GM18526 (cell line): ENCODE results near the gene OR8K1.

ENCODE experiments used
- POLR2A ChIP-seq: IDR thresholded peaks from 3 replicates; pipeline ENCODE4 v1.6.1; 2011; ENCODE audit not compliant: insufficient read length; ENCODE audit errors: extremely low read depth

Gene OR8K1

GRCh38 chr11:56345739-56346138, at the start of gene OR8K1:
Gene OR8K1, plus strand, starts transcription at chr11:56346039. Its CDS starts 0 bp downstream, at chr11:56346039.
- no peak for TF ChIP-seq POLR2A

DNA sequence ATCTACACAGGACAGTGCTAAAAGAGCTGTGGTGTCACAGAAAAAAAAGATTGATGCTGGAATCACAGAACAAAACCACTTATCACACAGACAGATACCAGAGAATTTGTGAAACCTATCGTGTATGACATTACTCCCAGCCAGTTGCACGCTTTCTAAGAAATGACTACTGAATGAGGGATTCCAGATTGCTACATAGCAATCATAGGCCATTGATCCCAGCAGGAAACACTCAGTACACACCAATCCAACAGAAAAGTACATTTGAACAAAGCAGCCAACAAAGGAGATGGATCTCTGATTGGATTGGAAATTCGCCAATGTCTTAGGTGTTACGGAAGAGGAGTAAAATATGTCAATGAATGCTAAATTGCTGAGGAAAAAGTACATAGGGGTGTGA, 48.9 kb upstream of the OR8K1 start:
- TF ChIP-seq POLR2A: no peak

DNA sequence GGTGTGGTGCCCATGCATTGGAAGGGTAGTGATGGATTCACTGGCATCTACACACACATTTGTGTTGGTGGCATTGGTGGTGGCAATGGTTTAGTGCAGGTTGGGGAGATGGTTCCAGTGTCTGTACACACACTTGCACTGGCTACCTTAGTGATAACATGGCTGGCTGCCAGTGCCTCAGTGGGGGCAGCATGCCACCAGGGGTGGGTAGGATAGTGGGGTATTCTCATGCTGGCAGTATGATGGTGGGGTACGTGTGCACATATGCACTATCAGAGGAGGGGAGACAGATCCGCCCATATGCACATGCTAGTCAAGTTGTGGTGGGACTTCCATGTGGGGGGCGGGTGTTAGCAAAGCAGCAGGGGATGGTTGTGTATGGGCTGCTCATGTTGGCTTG, 38.0 kb upstream of the OR8K1 start:
- no peak for TF ChIP-seq POLR2A

- TF ChIP-seq POLR2A: no peak
These were observed 31.0 kb upstream of the OR8K1 start, which contains the start of gene OR8K3 for GRCh38 chr11:56314844-56315243. Gene OR8K3, plus strand, starts transcription at chr11:56315144. Its CDS starts 3,163 bp downstream, at chr11:56318307.

- no peak for TF ChIP-seq POLR2A
These were observed 13.9 kb upstream of the OR8K1 start for GRCh38 chr11:56331861-56332491.

GRCh38 chr11:56333156-56333555, 12.7 kb upstream of the OR8K1 start:
- no peak for TF ChIP-seq POLR2A

DNA sequence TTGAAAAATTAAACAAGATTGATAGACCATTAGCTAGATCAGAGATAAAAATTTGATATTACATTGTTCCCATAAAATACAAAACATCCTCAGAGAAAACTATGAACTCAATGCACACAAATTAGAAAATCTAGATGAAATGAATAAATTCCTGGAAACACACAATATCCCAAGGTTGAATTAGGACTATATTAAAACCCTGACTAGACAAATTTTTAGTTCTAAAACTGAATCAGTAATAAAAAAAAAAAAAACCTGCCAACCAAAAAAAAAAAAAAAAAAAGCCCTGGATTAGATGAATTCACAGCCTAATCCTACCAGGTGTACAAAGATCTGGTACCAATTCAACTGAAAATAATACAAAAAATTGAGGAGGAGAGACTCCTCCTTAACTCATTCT, 5.5 kb upstream of the OR8K1 start:
- TF ChIP-seq POLR2A: no peak

GRCh38 chr11:56353991-56354390, 8.2 kb downstream of the OR8K1 start, which contains the start of gene OR8J1:
Gene OR8J1, plus strand, starts transcription at chr11:56354291. Its CDS starts 5,956 bp downstream, at chr11:56360247.
- TF ChIP-seq POLR2A: no peak

DNA sequence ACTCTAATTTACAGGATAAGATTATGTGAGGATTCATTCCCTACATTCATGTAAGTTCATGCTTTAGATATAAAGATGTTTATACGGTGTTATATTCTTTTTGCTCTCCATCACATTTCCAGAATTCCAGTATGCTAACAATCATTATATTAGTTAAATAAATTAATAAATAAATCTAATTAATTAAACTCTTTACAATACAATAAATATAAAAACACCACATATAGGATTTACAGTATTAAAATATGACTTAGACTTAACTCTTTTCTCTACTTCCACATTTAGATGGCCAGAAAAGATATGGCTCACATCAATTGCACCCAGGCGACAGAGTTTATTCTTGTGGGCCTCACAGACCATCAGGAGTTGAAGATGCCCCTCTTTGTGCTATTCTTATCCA, 29.5 kb downstream of the OR8K1 start, which contains the start of gene OR8U1:
TSS of gene OR8U1 (plus strand) at position 301 of the 400 bp plus-strand sequence. CDS start at position 301, 0 bp downstream.
- no peak for TF ChIP-seq POLR2A

GRCh38 chr11:56380120-56380519, 34.3 kb downstream of the OR8K1 start:
- no peak for TF ChIP-seq POLR2A

- no peak for TF ChIP-seq POLR2A
These were observed 48.5 kb downstream of the OR8K1 start for GRCh38 chr11:56394381-56394780.

GRCh38 chr11:56396047-56396446, 50.2 kb downstream of the OR8K1 start:
- no peak for TF ChIP-seq POLR2A
